Measurements from ENCODE around the gene ADCK2.

- TF ChIP-seq POLR2AphosphoS5 (IDR thresholded peaks at IDR 0.05; ENCODE audit: borderline replicate concordance, low read depth, low read length) (no peak), EZH2 (IDR thresholded peaks at IDR 0.05) (no peak)
These were observed 5.3 kb upstream of the ADCK2 start for GRCh38 chr7:140667476-140667875.
